Fibroblast of skin of back (primary cell): ENCODE data around the gene APCDD1L.

ENCODE experiments used
- DNase-seq: peaks from one replicate; pipeline ENCODE4 v3.0.0-alpha.2; 2013

APCDD1L gene

GRCh38 chr20:58483470-58483869 is 31.7 kb downstream of the APCDD1L start:
- no peak for DNase-seq

- no peak for DNase-seq
Measured at GRCh38 chr20:58483051-58483450, 32.1 kb downstream of the APCDD1L start.

GRCh38 chr20:58482416-58482815 is 32.8 kb downstream of the APCDD1L start:
- DNase-seq: peak; percentile 50

GRCh38 chr20:58481481-58482021 is 33.6 kb downstream of the APCDD1L start:
- peak; percentile 61 for DNase-seq

GRCh38 chr20:58480551-58481336 is 34.5 kb downstream of the APCDD1L start:
- DNase-seq: no peak

GRCh38 chr20:58479726-58480440 is 35.3 kb downstream of the APCDD1L start:
- DNase-seq: no peak

- DNase-seq: peak; percentile 41
Measured at GRCh38 chr20:58478141-58478805, 36.9 kb downstream of the APCDD1L start.

- no peak for DNase-seq
Measured at GRCh38 chr20:58475466-58475865, 39.7 kb downstream of the APCDD1L start.

- DNase-seq: no peak
Measured at GRCh38 chr20:58473453-58474425, 41.5 kb downstream of the APCDD1L start.

- DNase-seq: no peak
Measured at GRCh38 chr20:58472273-58473018, 42.8 kb downstream of the APCDD1L start.

- no peak for DNase-seq
Measured at GRCh38 chr20:58471193-58472164, 43.7 kb downstream of the APCDD1L start.

- DNase-seq: no peak
Measured at GRCh38 chr20:58470336-58471192, 44.6 kb downstream of the APCDD1L start.

- no peak for DNase-seq
Measured at GRCh38 chr20:58469616-58470015, 45.6 kb downstream of the APCDD1L start.

- no peak for DNase-seq
Measured at GRCh38 chr20:58467572-58468527, 47.3 kb downstream of the APCDD1L start.

GRCh38 chr20:58466729-58467571 is 48.2 kb downstream of the APCDD1L start:
- no peak for DNase-seq

- no peak for DNase-seq
Measured at GRCh38 chr20:58466095-58466708, 49.0 kb downstream of the APCDD1L start.
